WTC11 (cell line): ENCODE measurements around the gene IL10. TPM values are rescaled to one million over a fixed set of nuclear protein-coding genes. Genes with fewer than 3 reads are reported as not detected.

Source experiments
- ATAC-seq: fragments of 200-7000 bp; cut with Tn5 transposase; 2 replicates; pipeline ENCODE4 v1.10.0; 2021; ENCODE audit warnings: mild to moderate bottlenecking, moderate library complexity
- CTCF ChIA-PET: fragments of 300-600 bp; sonication (Branson Sonifier 250); formaldehyde crosslinking; loops from one replicate; lab custom pipeline; 2021; ENCODE audit warnings: antibody characterized with exemption; lab: Charles Lee
- POLR2A ChIA-PET: fragments of 350-600 bp; sonication (Branson Sonifier 250); formaldehyde crosslinking; loops from one replicate; lab custom pipeline; 2021; ENCODE audit warnings: antibody characterized with exemption; lab: Charles Lee
- DNase-seq: peaks from one replicate; pipeline ENCODE4 v3.0.0; 2021; ENCODE audit warnings: low spot score
- H3K27ac Mint-ChIP-seq: 2 replicates; pipeline ENCODE4 v1.8.0; 2021; ENCODE audit warnings: mixed read lengths
- H3K27me3 Mint-ChIP-seq: 2 replicates; pipeline ENCODE4 v1.8.0; 2021; ENCODE audit warnings: low read depth, mild to moderate bottlenecking, moderate library complexity, mixed read lengths
- H3K36me3 Mint-ChIP-seq: 2 replicates; pipeline ENCODE4 v1.8.0; 2021; ENCODE audit warnings: mixed read lengths
- H3K4me1 Mint-ChIP-seq: 2 replicates; pipeline ENCODE4 v1.8.0; 2022; ENCODE audit warnings: mixed read lengths
- H3K4me3 Mint-ChIP-seq: 2 replicates; pipeline ENCODE4 v1.8.0; 2021; ENCODE audit warnings: mild to moderate bottlenecking, moderate library complexity, mixed read lengths
- H3K9me3 Mint-ChIP-seq: 2 replicates; pipeline ENCODE4 v1.8.0; 2021; ENCODE audit warnings: mixed read lengths
- AFF4 ChIP-seq: sonication (generic); formaldehyde crosslinking; IDR thresholded peaks from 2 replicates; pipeline ENCODE4 v1.8.1; 2023; ENCODE audit warnings: mild to moderate bottlenecking, missing genetic modification reagents, borderline replicate concordance
- CBFB ChIP-seq: sonication (generic); formaldehyde crosslinking; IDR thresholded peaks from 2 replicates; pipeline ENCODE4 v1.8.1; 2022; ENCODE audit warnings: mild to moderate bottlenecking, low read depth, missing genetic modification reagents
- CREB1 ChIP-seq: sonication (generic); formaldehyde crosslinking; IDR thresholded peaks from 2 replicates; pipeline ENCODE4 v1.8.0; 2023; ENCODE audit warnings: mild to moderate bottlenecking, missing genetic modification reagents
- ETV6 ChIP-seq: sonication (generic); formaldehyde crosslinking; IDR thresholded peaks from 2 replicates; pipeline ENCODE4 v1.8.1; 2022; ENCODE audit warnings: mild to moderate bottlenecking, missing genetic modification reagents
- FOXJ3 ChIP-seq: sonication (generic); formaldehyde crosslinking; IDR thresholded peaks from 2 replicates; pipeline ENCODE4 v1.9.0; 2021; ENCODE audit warnings: missing genetic modification reagents, mild to moderate bottlenecking, borderline replicate concordance
- FOXK1 ChIP-seq: sonication (generic); formaldehyde crosslinking; IDR thresholded peaks from 2 replicates; pipeline ENCODE4 v1.8.0; 2022; ENCODE audit warnings: mild to moderate bottlenecking, moderate library complexity, missing genetic modification reagents
- GABPB1 ChIP-seq: sonication (generic); formaldehyde crosslinking; IDR thresholded peaks from 2 replicates; pipeline ENCODE4 v1.8.1; 2023; ENCODE audit warnings: mild to moderate bottlenecking, missing genetic modification reagents
- GRHL2 ChIP-seq: fragments of 250-450 bp; sonication (Bioruptor Pico); IDR thresholded peaks from 2 replicates; pipeline ENCODE4 v1.8.0; 2022; ENCODE audit warnings: mild to moderate bottlenecking, moderate library complexity; ENCODE audit not compliant: insufficient replicate concordance, severe bottlenecking
- JAZF1 ChIP-seq: fragments of 250-450 bp; sonication (Bioruptor Pico); IDR thresholded peaks from 2 replicates; pipeline ENCODE4 v1.9.0; 2021; ENCODE audit warnings: moderate library complexity, mild to moderate bottlenecking, inconsistent platforms
- MYBL2 ChIP-seq: sonication (generic); formaldehyde crosslinking; IDR thresholded peaks from 2 replicates; pipeline ENCODE4 v1.8.1; 2023; ENCODE audit warnings: mild to moderate bottlenecking, moderate library complexity, missing genetic modification reagents
- NR1H2 ChIP-seq: sonication (generic); formaldehyde crosslinking; IDR thresholded peaks from 2 replicates; pipeline ENCODE4 v1.9.0; 2021; ENCODE audit warnings: mild to moderate bottlenecking, moderate library complexity, missing genetic modification reagents
- PRRX2 ChIP-seq: fragments of 250-450 bp; sonication (Bioruptor Pico); IDR thresholded peaks from 2 replicates; pipeline ENCODE4 v1.8.0; 2021; ENCODE audit warnings: mild to moderate bottlenecking
- ZNF121 ChIP-seq: sonication (generic); formaldehyde crosslinking; IDR thresholded peaks from 2 replicates; pipeline ENCODE4 v1.8.0; 2023; ENCODE audit warnings: missing genetic modification reagents
- ZNF281 ChIP-seq: sonication (generic); formaldehyde crosslinking; IDR thresholded peaks from 2 replicates; pipeline ENCODE4 v1.8.0; 2023; ENCODE audit warnings: mild to moderate bottlenecking, missing genetic modification reagents
- ZNF317 ChIP-seq: sonication (generic); formaldehyde crosslinking; IDR thresholded peaks from 2 replicates; pipeline ENCODE4 v1.8.1; 2023; ENCODE audit warnings: low read depth, mild to moderate bottlenecking, moderate library complexity, missing genetic modification reagents, borderline replicate concordance
- ZNF396 ChIP-seq: fragments of 250-450 bp; sonication (Bioruptor Pico); IDR thresholded peaks from 2 replicates; pipeline ENCODE4 v1.8.0; 2021; ENCODE audit warnings: mild to moderate bottlenecking, moderate library complexity, borderline replicate concordance
- ZNF416 ChIP-seq: fragments of 250-450 bp; sonication (Bioruptor Pico); IDR thresholded peaks from 2 replicates; pipeline ENCODE4 v1.9.0; 2021; ENCODE audit warnings: mild to moderate bottlenecking, inconsistent platforms
- total RNA-seq: library from RNA; stranded (reverse); gene quantifications from 3 replicates; pipeline ENCODE4 v1.2.3, GENCODE V29; 2021
- TF ChIP-seq, protein P1 (sequence below): sonication (generic); formaldehyde crosslinking; IDR thresholded peaks from 2 replicates; pipeline ENCODE4 v1.8.1; 2022; ENCODE audit warnings: low read depth, missing genetic modification reagents, borderline replicate concordance
- TF ChIP-seq, protein P2 (sequence below): sonication (generic); formaldehyde crosslinking; IDR thresholded peaks from 2 replicates; pipeline ENCODE4 v1.8.1; 2022; ENCODE audit warnings: missing genetic modification reagents, borderline replicate concordance

IL10 gene
- total RNA-seq, 1 experiment from 2014 or later = not detected

- DNase-seq (no peak), ATAC-seq (no peak)
- TF ChIP-seq FOXJ3 (CRISPR knock-in tag) (no peak), ZNF121 (CRISPR knock-in tag) (no peak), AFF4 (CRISPR knock-in tag) (no peak), FOXK1 (CRISPR knock-in tag) (no peak), GRHL2 (CRISPR knock-in tag) (no peak), ZNF396 (CRISPR knock-in tag) (no peak), ZNF281 (CRISPR knock-in tag) (no peak), CBFB (CRISPR knock-in tag) (no peak), PRRX2 (CRISPR knock-in tag) (no peak), CREB1 (CRISPR knock-in tag) (no peak), ETV6 (CRISPR knock-in tag) (no peak), GABPB1 (CRISPR knock-in tag) (no peak), JAZF1 (CRISPR knock-in tag) (no peak), ZNF416 (CRISPR knock-in tag) (no peak), ZNF317 (no peak), MYBL2 (CRISPR knock-in tag) (no peak), NR1H2 (CRISPR knock-in tag) (no peak)
- TF ChIP-seq, protein P1, sequence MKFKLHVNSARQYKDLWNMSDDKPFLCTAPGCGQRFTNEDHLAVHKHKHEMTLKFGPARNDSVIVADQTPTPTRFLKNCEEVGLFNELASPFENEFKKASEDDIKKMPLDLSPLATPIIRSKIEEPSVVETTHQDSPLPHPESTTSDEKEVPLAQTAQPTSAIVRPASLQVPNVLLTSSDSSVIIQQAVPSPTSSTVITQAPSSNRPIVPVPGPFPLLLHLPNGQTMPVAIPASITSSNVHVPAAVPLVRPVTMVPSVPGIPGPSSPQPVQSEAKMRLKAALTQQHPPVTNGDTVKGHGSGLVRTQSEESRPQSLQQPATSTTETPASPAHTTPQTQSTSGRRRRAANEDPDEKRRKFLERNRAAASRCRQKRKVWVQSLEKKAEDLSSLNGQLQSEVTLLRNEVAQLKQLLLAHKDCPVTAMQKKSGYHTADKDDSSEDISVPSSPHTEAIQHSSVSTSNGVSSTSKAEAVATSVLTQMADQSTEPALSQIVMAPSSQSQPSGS (CRISPR knock-in tag) = no peak
- TF ChIP-seq, protein P2, sequence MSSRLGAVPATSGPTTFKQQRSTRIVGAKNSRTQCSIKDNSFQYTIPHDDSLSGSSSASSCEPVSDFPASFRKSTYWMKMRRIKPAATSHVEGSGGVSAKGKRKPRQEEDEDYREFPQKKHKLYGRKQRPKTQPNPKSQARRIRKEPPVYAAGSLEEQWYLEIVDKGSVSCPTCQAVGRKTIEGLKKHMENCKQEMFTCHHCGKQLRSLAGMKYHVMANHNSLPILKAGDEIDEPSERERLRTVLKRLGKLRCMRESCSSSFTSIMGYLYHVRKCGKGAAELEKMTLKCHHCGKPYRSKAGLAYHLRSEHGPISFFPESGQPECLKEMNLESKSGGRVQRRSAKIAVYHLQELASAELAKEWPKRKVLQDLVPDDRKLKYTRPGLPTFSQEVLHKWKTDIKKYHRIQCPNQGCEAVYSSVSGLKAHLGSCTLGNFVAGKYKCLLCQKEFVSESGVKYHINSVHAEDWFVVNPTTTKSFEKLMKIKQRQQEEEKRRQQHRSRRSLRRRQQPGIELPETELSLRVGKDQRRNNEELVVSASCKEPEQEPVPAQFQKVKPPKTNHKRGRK (CRISPR knock-in tag) = no peak
- ChIA-PET CTCF (interaction anchor here (0.7 to 1.3 kb wide), 5 partner anchors 71 to 193 kb away, joined by 3 to 4 read pairs (median 3); partner anchors contain the start of genes DYRK3 and EIF2D), POLR2A (no interaction called here)
- Mint-ChIP-seq H3K4me3 (no peak overlapping the region), H3K27ac (no peak overlapping the region), H3K36me3 (no peaks in the 10 kb centered on the region), H3K4me1 (no peaks in the 10 kb centered on the region), H3K27me3 (peaks cover 2% of the 10 kb centered on the region; the same call in 1 of the 2 replicates), H3K9me3 (no peaks in the 10 kb centered on the region)
These were observed 33.1 kb upstream of the IL10 start for GRCh38 chr1:206805357-206805756.
